Effector CD8-positive, alpha-beta T cell (primary cell): ENCODE data around the gene AMTN.

ENCODE experiments used
- DNase-seq: peaks from one replicate; lab custom pipeline; 2025; lab: John Stamatoyannopoulos, UW

Gene AMTN

DNA sequence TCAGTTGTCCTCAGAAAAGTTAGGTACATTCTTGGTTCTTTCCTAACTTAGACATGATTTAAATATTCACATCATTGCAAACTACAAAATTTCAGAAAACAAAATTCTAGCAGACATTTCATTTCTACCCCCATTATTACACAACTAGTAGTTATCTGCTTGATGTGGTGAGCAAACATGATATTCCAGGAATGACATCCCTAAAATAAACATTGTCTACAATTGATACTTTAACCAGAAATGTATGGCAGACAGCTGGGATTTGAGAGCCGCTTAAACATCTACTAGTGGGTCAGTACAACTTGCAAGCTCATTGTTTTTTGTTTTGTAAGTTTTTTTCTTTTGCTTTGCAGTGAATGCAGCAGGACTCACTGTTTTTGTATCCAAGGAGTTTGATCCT, 41.6 kb downstream of the AMTN start:
- no peak for DNase-seq

DNA sequence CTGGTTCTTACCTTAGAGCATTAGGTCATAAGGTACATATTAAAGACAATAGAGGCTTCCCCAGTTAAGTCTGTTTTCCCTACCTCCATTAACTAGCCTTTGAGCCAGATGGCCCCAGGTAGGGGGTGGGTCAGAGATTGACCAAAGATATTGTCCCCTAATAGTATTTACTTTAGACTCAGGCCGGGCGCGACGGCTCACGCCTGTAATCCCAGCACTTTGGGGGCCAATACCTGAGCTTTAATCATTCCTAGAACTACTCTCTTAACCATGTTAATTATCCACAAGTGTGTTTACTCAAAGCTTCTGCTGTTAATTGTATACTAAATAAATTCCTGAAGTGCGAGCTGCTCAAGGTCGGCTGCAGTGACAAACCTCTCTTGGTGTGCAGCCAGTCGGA, 45.7 kb downstream of the AMTN start:
- no peak for DNase-seq

GRCh38 chr4:70570796-70571195, 52.4 kb downstream of the AMTN start:
- no peak for DNase-seq

DNA sequence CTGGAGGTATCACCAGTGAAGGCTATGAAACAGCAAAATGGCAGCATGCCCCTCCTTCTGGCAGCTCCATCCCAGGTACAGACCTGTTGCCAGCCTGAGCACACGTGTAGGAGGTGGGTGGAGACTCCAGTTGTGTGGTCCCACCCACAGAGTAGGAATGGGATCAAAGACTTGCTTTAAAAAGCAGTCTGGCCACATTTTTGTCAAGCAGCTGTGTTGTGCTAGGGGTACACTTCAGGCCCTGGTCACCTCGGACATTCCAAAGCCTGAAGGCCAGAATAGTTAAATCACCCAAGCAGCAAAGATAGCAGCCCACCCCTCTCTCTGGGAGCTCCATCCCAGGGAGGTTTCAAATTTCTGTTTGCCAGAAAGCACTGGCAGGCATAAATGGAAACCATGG, 53.4 kb downstream of the AMTN start:
- no peak for DNase-seq

DNA sequence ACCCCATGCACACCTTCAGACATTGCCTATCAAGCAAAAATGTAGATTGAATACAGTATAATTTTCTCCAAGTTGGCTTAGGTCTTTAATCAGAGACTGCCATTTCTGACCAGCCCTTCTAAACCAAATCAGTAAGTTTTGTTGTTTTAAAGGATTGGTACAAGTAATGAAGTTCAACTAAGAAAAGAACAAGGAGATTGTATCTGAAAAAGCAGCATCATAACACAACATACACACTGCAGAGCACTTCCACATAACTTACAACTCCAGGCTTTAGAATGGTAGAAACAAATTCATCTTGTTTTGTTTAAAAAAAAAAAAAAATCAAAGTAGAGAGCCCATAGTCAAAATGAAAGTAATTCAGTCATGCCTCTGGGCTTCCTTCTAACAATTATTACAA, 57.6 kb downstream of the AMTN start:
- DNase-seq, result no peak

DNA sequence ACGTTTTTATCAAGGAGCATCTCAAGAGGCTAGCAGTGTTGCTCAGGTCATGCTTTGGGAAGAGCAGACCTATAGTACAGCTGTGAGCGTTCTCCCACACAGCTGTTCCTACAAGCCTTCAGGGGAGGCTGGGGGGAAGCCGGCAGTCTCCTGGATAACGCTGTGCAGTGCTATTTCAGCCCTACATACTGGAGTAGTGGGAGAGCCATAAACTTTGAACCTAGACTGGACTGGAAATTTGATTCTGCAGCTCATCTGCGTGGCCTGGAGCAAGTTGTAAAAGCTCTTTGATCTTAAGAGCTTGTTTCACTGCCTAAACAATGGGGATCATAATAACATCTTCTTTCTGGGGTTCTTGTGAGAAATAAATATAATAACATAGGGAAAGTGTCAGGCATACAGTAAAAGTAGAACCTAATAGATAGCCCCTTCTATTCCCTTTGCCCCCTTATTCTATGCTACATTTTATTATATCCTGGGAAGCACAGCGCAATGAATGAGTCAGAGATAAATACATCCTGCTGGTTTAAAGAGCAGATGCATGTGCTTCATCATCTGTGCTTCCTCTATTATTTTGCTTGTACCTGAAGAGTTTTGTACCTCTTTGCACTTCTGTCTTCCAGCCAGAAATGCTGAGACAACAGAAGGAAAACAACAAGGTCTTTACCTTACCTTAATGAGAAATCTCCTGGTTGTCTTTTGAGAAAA, 59.0 kb downstream of the AMTN start:
- DNase-seq, result no peak

DNA sequence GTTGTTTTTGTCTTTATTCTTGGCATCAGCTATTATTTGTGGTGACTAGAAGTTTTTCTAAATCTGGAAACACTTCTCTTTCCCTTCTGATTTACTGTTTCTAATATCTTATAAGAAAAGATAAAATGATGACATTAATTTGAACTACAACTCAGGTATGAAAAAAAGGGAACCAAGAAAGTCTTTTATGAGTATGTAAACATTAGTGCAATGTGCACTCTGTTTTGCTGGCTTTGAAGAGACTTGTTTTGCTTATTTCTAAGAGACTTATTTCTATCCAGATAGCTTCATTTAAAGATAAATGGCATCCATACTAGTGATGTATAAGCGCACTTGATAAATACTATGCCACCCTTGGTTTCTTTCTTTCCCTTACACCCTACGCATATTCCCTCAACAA, 63.6 kb downstream of the AMTN start:
- no peak for DNase-seq
